Measurements from ENCODE around the gene LMTK2.

The LMTK2 gene

DNA sequence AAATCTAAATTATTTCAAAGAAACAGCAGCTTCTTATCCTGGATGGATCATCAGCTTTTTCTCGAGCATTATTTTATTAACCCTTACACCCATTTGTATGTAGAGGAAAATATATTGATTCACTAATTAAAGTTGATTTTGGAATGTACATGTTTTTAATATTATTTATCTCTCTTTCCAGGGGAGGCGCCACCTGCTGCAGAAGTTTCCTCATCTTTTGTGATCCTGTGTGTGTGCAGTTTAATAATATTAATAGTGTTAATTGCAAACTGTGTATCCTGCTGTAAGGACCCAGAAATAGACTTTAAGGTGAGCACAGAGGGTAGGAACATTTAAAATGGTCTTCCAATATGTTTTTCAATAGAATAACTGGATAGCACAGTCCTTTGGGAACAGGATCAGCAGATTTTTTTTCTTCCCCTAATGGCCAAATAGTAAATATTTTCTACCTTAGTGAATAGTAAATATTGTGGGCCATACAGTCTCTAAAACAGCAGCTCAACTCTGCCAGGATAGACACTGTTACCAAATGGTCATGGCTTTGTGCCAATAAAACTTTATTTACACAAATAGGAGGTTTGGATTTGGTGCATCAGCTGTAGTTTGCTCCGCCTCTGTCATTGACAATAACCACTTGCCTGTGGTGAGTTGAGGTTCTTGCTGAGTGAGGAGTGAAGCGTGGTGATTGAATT, 30.6 kb downstream of the LMTK2 start:
- no peak for DNase-seq (ENCODE audit: low spot score)

DNA sequence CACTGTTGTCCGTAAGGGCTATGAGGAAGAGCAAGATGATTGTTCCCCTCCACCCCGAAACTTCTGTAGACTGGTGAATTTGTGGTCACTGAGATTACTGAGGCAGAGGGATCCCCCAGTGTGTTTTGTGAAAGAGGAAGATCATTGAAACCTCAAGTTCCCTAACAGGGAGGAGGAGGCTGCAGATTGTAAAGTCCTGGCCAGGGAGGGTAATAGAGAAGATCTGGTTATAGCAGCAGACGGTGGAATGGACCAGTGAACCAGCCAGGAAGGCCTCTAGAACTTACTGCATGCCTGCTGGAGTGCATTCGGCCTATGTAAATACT, 31.1 kb downstream of the LMTK2 start:
- no peak for DNase-seq (ENCODE audit: low spot score)

DNA sequence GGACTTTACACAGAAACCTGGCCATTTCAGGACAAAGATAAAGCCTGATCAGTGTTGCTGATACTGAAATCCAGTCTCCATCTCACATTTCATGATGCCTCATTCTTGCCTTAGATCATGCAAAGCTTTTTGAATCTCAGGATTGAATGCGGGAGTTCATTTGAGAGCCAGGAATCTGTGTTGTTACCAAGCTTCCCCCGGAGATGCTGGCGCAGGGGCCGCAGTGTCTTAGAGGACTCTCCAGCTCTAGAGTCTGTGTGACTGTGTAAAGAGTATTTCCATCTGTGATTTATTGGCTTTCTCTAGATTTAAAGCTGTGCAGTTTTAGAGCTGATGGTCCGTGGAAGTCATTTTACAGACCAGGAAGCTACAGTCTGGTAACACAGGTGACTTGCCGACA, 32.0 kb downstream of the LMTK2 start:
- no peak for DNase-seq (ENCODE audit: low spot score)

DNA sequence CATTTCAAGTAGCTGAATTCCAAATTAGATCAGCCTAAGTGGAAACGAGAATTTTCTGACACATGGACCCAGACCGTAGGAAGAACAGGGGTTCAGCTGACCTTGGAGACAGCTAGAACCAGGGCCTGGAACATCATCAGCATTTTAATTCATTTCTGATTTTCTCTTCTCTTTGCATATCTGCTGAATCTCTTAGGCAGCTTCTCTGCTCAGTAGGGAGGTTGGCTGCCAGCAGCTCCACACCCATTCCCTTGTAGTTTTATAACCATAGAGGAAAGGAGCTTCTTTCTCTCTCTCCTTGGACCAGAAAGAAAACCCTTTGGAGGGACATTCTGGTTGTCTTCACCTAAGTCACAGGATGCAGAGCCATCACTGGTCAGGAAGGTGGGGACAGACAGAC, 36.0 kb downstream of the LMTK2 start:
- no peak for DNase-seq (ENCODE audit: low spot score)

DNA sequence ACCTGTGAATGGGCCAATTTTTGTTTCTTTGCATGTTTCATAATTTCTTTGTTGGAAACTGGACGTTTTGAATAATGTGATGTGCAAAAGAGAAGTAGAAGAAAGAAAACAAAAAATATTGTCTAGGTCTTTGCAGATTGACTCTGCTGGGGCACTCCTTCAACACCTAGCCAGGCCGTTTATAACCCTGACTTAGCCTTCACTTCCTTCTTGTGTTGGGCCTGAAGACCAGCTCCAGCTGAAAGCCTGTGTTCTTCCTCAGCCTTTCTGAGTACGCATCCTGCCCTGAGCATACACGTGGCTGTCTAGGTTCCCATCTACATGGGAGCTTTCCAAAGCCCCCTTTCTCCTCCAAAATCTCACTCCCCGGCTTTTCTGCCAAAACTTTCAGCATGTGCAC, 41.9 kb downstream of the LMTK2 start:
- DNase-seq (ENCODE audit: low spot score) = no peak

DNA sequence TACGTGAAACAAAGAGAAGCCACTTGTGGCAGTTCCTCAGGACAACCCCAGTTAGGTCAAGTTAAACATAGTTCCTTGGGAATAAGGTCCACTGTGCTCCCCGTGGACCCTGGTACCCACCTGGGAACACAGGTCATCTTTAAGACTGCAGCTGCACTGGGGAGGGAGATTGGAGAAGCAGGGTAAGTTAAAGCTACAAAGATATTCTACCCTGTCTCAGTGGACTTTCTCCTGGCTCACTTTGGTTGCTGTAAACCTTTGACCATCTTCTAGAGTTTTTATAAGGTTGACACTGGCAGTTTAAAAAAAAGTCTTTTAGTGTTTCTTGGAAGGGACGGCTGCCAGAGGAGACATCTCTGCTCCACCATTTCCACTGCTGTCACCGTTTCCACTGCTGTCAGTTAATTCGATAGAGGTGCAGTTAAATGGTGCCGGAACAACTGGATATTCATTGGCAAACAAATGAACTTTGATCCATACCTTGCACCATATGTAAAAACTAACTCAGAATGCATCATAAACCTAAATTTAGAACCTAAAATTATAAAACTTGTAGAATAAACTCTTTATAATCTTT, 42.5 kb downstream of the LMTK2 start:
- no peak for DNase-seq (ENCODE audit: low spot score)

DNA sequence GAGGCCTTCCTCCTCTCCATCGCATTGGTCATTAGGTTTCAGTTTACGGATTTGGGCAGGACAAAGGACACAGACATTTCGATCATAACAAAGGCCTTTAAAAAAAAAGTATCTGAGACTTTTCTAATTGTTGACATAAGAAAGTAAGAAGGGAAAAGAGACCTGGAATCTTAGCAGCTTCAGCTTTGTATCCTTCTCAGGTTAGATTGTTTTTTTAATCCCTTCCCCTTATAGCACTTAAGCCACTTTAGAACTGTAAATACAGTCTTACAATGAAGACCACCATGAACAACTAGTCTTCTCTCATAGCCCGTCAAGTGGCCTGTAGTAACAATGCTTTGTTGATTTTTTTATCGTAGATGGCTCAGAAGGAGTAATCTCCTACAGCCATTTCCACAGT, 45.2 kb downstream of the LMTK2 start:
- no peak for DNase-seq (ENCODE audit: low spot score)

DNA sequence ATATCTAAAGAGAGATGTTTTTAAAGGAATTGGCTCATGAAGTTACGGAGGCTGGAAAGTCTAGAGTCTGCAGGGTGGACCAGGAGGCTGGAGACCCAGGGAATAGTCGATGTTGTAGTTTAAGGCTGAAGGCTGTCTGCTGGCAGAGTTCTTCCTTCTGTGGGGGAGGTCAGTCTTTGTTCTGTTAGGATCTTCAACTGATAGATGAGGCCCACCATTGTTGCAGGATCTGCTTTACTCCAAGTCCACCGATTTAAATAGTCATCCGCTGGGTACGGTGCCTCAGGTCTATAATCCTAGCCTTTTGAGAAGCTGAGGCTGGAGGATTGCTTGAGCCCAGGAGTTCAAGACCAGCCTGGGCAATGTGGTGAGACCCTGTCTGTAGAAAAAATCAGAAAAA, 50.0 kb downstream of the LMTK2 start:
- DNase-seq (ENCODE audit: low spot score) = no peak

DNA sequence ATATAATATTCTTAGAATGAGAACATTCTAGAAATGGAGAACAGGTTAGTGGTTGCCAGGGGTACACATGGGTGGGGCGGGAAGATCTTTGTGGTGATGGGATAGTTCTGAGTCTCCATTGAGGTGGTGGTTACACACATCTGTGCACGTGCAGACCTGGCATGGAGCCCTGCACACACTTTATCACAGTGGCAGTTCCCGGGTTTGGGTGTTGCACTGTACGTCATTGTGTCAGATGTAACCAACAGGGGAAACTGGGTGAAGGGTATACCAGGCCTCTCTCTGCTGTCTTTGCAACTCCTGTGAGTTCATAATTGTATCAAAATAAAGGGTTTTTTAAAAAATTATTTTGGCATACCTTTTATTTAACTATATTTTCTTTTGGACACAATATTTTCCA, 51.1 kb downstream of the LMTK2 start:
- DNase-seq (ENCODE audit: low spot score) = no peak

DNA sequence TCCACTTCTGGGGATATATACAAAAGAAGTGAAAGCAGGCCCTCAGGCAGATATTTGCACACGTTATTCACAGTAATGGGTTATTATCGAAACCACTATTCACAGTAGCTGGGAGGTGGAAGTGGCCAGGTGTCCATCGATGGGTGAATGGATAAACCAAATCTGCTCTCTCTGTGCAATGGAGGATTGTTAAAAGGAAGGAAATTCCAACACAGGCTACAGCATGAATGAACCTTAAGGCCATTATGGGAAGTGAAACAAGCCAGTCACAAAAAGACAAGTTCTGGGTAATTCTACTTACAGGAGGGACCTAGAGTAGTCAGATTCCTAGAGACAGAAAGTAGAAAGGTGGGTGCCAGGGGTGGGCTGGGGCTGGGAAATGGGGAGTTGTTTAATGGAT, 56.1 kb downstream of the LMTK2 start:
- no peak for DNase-seq (ENCODE audit: low spot score)

DNA sequence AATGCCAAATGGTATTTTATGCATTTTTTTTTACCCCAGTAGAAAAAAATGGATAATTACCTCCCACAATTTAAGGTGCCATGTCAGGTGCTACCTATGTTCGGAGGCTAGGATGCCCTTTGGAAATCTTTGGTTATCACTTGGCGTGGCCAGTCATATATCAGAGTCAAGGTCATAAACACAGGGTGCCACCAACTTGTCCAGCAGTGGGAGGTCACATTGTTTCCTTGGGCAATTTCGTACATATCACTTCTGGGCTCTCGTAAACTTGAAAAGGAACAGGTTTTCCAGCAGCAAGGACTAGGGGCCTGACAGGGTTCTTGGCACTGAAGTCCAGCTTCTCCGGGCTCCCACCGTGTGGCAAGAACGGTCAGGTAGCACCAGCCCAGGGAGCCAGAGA, 56.6 kb downstream of the LMTK2 start:
- no peak for DNase-seq (ENCODE audit: low spot score)

DNA sequence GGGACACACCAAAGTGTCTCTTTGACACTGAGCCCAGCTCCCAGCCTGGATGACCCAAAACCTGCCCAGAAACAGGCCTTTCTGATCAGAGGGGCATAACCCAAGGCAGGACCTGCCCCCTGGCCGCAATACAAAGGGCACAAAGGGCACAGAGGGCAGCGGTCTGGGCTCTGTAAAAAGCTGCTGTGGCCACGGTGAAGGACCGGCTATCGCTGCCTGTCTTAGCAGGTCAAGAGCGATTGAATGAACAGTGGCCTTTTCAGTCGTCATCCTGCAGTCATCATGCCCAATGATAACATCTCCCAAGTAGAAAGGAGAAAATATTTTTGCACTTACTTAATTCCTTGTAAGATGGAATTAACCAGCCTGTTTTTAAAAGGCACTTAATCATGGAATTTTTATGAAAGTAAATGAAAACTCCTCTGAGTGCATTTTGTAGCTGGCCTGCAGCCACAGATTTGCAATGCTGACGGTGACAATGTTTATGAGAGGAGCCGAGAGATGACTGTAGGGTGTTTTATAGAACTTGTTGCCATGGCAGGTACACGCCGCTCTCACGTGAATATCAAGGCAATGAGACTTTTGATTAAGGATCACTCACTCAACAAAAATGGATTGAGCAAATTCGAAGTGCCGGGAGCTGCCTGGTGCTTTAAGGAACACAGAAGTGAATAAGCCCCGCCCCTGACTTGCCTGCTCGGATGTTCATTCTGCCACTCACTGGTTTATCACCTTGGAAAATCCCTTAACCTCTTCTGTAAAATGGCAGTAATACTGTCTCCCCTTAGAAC, 57.2 kb downstream of the LMTK2 start:
- no peak for DNase-seq (ENCODE audit: low spot score)

DNA sequence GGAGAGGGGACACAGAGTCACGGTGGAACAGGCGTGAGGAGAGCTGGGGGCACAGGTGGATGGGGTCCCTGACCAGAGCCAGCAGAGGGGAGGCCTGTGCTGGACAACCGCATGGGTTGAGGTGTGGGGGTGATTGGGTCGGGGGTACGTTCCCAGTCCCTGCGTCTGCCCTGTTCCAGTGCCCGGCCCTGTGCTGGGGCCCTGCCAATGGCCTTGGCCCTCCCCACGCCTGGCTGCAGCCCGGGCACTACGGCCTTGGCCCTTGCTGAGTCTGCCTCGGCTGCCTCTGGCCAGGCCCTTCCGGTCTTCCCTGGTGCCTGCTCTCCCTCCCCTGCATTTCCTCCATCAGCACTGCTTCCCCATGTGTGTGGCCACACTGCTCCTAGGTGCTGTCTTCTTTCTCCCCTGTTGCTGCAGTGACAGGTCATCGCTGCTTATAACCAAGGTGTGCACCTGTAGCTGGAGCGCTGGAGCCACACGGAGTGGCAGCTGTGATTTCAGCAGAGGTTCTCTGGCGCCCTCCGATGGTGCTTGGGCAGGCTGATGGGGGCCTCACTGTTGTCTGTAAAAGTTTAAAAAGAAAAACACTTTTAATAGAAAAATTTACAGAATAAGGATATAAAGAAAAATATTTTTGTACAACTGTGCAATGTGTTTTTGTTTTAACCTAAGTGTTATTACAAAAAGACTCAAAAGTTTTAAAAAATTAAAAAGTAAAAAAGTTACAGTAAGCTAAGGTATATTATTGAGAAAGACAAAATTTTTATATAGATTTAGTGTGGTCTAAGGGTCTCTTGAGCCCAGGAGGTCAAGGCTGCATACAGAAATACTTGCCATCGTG, 59.4 kb downstream of the LMTK2 start:
- peak; percentile 73 for DNase-seq (ENCODE audit: low spot score)

DNA sequence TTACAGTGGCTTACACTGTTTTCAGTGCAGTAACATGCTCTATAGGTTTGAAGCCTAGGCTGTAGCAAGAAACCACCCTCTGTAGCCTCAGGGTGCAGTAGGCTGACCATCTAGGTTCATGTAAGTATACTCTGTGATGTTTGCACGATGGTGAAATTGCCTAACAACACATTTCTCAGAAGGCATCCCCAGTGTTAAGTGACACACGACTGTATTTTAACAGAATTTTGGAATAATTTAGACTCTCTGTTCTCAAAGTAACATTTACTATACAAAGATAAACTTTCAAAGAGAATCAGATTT, 60.0 kb downstream of the LMTK2 start:
- DNase-seq (ENCODE audit: low spot score) = no peak

DNA sequence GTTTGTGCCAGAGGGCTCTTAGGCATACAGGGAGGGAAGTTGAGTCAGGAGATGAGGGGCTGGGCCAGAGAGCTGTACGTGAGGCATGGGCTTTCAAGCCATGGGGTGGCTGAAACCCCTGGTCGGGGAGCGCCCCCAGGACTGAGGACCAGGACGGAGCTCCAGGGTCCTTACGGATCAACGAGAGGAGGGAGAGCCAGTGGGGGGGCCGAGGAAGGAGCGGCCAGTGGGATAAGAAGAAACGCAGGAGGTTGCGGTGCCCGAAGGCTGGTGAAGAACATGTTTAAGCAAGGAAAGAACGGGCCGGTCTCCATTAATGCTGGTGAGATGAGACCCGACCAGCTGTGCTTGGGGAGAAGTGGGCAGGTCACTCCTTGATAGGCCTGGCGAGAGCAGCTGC, 61.0 kb downstream of the LMTK2 start:
- no peak for DNase-seq (ENCODE audit: low spot score)

DNA sequence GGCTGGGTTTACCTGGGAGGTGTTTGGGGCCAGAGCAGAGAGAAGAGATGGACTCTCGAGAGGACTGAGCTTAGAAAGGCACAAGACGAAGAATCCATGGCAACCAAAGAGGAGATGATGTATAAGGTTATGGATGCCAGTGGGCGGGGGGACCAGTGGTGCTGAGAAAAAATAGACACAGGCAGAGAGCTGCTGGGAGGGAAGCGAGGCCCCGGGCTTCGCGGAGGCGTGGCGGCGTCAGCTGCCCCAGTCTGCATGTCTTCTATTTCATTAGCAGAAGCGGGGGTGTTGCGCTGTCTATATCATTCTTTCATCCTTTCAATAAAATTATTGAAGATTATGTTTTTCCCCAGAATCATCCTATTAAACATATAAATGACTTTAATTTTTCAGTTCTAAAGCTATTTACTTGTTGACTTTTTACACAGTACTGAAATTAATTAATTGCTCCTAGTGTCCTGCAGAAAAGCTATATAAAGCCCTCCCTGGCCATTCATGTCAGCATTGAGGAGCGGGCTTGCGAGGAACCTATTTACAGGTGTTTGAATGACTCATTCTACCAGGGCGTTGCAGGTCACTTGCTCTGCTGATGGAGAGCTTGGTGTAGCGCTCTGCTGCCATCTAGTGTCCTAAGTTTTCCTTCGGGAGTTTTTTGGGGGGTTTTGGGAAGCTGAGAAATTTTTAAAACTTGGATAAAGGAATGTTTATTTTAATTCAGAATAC, 61.7 kb downstream of the LMTK2 start:
- DNase-seq (ENCODE audit: low spot score) = peak; percentile 75

DNA sequence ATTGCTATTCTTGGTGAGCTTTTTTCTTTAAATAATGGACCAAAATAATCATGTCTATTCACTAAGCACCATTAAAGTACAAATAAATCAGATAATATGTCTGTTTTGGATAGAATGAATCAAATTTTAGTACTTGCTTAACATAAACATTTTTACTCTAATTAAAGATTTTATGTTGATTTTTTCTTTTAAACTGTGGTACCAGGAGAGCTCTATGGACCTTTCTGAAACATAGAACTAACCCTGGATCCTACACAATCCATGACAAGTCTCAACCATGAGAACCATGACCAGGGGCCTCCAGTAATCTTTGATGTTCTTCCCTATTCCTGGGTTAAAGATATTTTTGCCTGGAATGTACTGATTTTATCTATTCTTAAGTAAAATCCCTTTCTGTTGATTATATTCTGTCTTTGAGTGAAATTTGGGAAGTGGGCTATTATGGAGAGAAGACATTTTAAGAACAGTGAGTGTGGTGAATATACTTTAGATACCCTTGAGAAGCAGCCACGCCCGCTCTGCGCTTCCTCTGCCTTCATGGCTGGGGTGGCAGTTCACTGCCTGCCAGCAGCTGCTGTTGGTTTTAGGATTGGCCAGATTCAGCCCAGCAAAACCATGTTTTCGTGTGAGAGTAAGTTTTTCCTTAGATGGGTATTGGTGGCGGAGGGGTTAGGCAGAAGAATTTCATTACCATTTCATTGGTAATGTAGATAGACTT, 62.4 kb downstream of the LMTK2 start:
- no peak for DNase-seq (ENCODE audit: low spot score)

DNA sequence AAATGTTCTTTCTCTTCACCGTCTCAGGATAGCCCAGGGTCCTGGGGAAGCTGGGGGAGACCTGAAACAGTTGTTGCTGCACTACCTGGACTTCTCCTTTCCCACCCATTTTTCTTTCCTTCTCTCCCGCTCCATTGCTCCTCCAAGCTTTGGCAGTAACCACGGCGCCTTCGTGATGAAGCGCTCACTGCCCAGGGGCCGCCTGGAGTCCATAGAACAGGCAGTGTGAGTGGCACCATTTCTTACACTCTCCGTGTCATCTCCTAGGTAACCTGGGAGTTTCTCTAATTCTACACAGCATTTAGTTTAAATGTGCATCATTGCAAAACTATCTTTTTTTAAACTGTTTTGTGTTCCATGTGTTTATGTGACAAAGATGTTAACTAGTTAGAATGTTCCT, 64.3 kb downstream of the LMTK2 start:
- no peak for DNase-seq (ENCODE audit: low spot score)

DNA sequence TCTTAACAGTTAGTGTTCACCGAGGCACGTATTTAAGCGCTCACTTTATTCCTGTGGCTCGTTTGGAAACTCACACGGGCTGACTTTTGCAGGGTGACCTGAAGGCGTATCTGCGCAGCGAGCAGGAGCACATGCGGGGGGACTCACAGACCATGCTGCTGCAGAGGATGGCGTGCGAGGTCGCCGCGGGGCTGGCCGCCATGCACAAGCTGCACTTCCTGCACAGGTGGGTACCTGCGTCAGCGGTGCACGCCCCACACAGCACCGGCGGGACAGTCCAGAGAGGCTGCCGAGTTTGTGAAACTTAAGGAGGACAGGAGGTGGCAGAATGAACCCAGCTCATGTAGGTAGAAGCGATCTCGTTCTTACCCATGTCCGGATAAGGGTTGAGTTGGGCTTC, 64.8 kb downstream of the LMTK2 start:
- DNase-seq (ENCODE audit: low spot score) = no peak

DNA sequence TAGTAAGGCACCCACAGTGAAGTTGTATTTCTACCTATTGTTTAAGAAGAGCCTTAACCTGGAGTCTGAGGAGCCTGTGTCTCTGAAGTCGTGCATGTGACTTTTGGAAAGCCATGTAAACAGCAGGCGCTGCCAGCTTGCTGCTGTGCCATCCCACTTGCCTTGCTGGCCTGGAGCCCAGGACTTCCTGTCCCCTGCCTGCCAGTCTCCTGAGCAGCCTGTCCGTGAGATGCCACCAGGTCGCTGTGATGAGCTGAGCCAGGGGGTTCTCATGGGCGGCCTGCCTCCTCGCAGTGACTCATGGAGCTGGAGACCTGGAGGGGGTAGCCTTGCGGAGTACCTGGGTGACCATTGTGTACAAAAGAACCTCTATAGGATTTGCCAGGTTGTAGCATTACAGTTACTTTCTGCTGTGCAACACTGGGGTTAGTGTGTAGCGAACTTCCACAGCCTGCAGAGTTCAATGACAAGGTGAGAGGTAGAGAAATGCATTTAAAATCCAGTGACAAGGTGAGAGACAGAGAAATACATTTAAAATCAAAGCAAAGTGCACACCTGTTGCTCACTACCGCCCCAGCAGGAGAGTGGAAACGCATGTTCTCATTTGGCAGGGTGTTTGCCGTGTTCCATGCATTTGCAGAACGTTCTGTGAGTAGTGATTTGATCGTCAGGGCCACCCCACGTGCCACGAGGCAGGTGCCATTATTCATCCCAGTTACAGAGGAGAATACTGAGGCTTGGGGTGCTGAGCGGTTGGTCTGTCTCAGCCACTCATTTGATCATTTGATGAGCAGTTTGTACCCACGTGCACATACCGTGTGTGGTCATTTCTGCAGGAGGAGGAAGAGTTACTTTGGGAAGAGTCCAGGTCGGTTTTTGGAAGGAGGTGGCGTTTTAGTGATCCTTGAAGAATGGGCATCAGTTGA, 67.9 kb downstream of the LMTK2 start:
- no peak for DNase-seq (ENCODE audit: low spot score)
